ENCODE measurements around the gene SLCO4A1.

Gene SLCO4A1

DNA sequence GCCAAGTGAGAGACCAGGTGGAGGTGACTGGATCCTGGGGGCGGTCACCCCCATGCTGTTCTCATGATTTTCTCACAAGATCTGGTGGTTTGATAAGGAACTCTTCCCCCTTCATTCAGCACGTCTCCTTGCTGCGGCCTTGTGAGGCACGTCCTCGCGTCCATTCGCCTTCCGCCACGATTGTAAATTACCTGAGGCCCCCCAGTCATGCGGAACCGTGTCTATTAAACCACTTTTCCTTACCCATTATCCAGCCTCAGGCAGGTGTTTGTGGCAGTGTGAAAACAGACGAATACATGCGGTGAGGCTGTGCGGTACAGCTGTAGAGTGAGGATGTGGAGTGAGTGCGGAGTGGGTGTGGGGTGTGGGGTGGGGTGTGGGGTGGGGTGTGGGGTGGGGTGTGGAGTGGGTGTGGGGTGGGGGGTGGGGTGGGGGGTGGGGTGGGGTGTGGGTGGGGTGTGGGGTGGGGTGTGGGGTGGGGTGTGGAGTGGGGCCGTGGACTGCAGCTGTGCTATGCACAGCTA lies 54.2 kb downstream of the SLCO4A1 start:
- H3K79me2 ChIP-seq (ENCODE audit: control insufficient read depth, low read length): no peaks in the 10 kb centered on the region
- H3K27me3 ChIP-seq (ENCODE audit: control insufficient read depth, low read length): no peaks in the 10 kb centered on the region
- H3K27ac ChIP-seq (ENCODE audit: low read depth, low read length): no peak overlapping the region
- no peak for TF ChIP-seq EZH2phosphoT487 (IDR thresholded peaks at IDR 0.05; ENCODE audit: borderline replicate concordance, low read length)
- TF ChIP-seq, protein P1, sequence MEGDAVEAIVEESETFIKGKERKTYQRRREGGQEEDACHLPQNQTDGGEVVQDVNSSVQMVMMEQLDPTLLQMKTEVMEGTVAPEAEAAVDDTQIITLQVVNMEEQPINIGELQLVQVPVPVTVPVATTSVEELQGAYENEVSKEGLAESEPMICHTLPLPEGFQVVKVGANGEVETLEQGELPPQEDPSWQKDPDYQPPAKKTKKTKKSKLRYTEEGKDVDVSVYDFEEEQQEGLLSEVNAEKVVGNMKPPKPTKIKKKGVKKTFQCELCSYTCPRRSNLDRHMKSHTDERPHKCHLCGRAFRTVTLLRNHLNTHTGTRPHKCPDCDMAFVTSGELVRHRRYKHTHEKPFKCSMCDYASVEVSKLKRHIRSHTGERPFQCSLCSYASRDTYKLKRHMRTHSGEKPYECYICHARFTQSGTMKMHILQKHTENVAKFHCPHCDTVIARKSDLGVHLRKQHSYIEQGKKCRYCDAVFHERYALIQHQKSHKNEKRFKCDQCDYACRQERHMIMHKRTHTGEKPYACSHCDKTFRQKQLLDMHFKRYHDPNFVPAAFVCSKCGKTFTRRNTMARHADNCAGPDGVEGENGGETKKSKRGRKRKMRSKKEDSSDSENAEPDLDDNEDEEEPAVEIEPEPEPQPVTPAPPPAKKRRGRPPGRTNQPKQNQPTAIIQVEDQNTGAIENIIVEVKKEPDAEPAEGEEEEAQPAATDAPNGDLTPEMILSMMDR (IDR thresholded peaks at IDR 0.05; ENCODE audit: low read depth, low read length, poor library complexity, severe bottlenecking): no peak
- H3F3A ChIP-seq (ENCODE audit: control insufficient read depth, insufficient read depth): no peaks in the 10 kb centered on the region
- no peak overlapping the region for H3K4me3 ChIP-seq (ENCODE audit: low read length)
- no peaks in the 10 kb centered on the region for H3K36me3 ChIP-seq (ENCODE audit: control insufficient read depth, low read length)
- H3K4me2 ChIP-seq (ENCODE audit: low read length): no peak overlapping the region
- H3K9me3 ChIP-seq (ENCODE audit: control insufficient read depth, insufficient read depth, low read length): no peaks in the 10 kb centered on the region
- H3K4me1 ChIP-seq (ENCODE audit: control insufficient read depth, low read length): no peaks in the 10 kb centered on the region
- no peaks in the 10 kb centered on the region for H4K20me1 ChIP-seq (ENCODE audit: control insufficient read depth, insufficient read depth, low read depth, low read length)
- H3K9me2 ChIP-seq (replicated peaks; ENCODE audit: control insufficient read depth, low read length): no peaks in the 10 kb centered on the region

DNA sequence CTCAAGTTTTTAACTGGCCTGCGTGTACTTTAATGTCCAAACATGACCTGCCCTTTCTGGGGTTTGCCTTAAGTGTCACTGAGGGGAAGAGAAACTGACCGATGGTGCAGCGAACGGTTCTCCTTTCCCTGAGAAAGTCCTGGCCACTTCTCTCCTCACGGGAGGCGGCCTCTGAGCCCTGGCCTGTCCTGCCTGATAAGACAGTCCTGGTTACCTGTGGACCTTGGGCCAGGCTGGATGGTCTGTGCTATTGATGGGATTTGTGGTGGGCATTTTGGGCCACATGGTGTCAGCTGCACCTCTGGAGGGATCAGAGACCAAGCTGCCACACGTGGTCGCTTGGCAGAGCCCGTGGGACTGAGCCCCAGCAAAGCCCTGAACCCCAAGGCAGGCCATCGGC lies 54.7 kb downstream of the SLCO4A1 start:
- Histone ChIP-seq H3K36me3 (ENCODE audit: control insufficient read depth, low read length) (no peaks in the 10 kb centered on the region), H4K20me1 (ENCODE audit: control insufficient read depth, insufficient read depth, low read depth, low read length) (no peaks in the 10 kb centered on the region), H3K4me2 (ENCODE audit: low read length) (no peak overlapping the region)

DNA sequence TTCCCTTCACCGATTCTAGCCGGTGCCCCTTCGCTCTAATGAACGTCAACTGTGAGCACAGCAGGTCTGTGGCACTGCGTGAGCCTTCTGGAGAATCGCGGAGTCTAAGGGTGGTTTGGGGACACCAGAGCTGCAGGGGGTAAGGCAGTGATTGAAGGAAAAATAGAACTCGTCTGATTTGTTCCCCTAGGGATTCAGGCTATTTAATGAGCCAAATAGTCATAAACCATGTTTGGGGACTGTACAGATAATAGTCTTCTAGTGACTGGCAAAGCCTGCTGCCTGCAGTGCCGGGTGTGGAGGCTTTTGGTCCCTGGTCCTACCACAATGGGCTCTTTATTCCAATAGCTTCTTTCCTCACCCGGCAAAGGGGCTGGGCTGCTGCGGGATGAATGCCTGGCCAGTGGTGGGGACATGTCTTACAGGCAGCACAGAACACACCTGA lies 55.2 kb downstream of the SLCO4A1 start:
- TF ChIP-seq, protein P1 (IDR thresholded peaks at IDR 0.05; ENCODE audit: low read depth, low read length, poor library complexity, severe bottlenecking): no peak
- TF ChIP-seq EZH2phosphoT487 (IDR thresholded peaks at IDR 0.05; ENCODE audit: borderline replicate concordance, low read length): no peak
- no peak overlapping the region for H3K27ac ChIP-seq (ENCODE audit: low read depth, low read length)
- H3K36me3 ChIP-seq (ENCODE audit: control insufficient read depth, low read length): no peaks in the 10 kb centered on the region
- no peaks in the 10 kb centered on the region for H3K4me1 ChIP-seq (ENCODE audit: control insufficient read depth, low read length)
- no peak overlapping the region for H3K4me3 ChIP-seq (ENCODE audit: low read length)
- no peaks in the 10 kb centered on the region for H3F3A ChIP-seq (ENCODE audit: control insufficient read depth, insufficient read depth)
- H3K4me2 ChIP-seq (ENCODE audit: low read length): no peak overlapping the region
- H3K27me3 ChIP-seq (ENCODE audit: control insufficient read depth, low read length): no peaks in the 10 kb centered on the region
- no peaks in the 10 kb centered on the region for H3K9me2 ChIP-seq (replicated peaks; ENCODE audit: control insufficient read depth, low read length)
- no peaks in the 10 kb centered on the region for H4K20me1 ChIP-seq (ENCODE audit: control insufficient read depth, insufficient read depth, low read depth, low read length)
- H3K9me3 ChIP-seq (ENCODE audit: control insufficient read depth, insufficient read depth, low read length): no peaks in the 10 kb centered on the region
- no peaks in the 10 kb centered on the region for H3K79me2 ChIP-seq (ENCODE audit: control insufficient read depth, low read length)

More for the DNA sequence above, 54.7 kb downstream of the SLCO4A1 start:
- H3K9me3 ChIP-seq (ENCODE audit: control insufficient read depth, insufficient read depth, low read length): no peaks in the 10 kb centered on the region
- H3K4me3 ChIP-seq (ENCODE audit: low read length): no peak overlapping the region
- H3F3A ChIP-seq (ENCODE audit: control insufficient read depth, insufficient read depth): no peaks in the 10 kb centered on the region
- H3K79me2 ChIP-seq (ENCODE audit: control insufficient read depth, low read length): no peaks in the 10 kb centered on the region
- H3K9me2 ChIP-seq (replicated peaks; ENCODE audit: control insufficient read depth, low read length): no peaks in the 10 kb centered on the region
- H3K27ac ChIP-seq (ENCODE audit: low read depth, low read length): no peak overlapping the region
- no peaks in the 10 kb centered on the region for H3K27me3 ChIP-seq (ENCODE audit: control insufficient read depth, low read length)
- no peak for TF ChIP-seq EZH2phosphoT487 (IDR thresholded peaks at IDR 0.05; ENCODE audit: borderline replicate concordance, low read length)
- no peaks in the 10 kb centered on the region for H3K4me1 ChIP-seq (ENCODE audit: control insufficient read depth, low read length)

DNA sequence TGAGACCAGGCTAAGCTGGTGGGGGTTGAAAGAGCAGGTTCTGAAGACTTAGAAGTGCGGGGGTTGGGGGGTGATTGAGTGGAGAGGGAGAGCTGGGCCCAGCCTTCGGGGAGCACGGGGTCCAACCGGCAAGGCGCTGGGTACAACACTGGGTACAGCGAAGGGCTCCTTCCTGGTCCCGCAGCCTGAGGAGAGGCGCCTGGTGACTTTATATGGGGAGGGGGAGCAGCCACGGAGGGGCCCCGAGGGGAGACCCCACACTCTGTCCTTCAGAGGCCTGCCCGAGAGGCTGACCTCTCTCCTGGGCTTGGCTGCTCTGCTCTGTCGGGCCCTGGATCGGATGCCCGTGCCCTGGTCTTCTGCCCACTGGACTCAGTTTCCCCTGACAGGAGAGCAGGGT lies 55.9 kb downstream of the SLCO4A1 start:
- Histone ChIP-seq H3K36me3 (ENCODE audit: control insufficient read depth, low read length) (no peaks in the 10 kb centered on the region), H3K4me1 (ENCODE audit: control insufficient read depth, low read length) (no peaks in the 10 kb centered on the region), H4K20me1 (ENCODE audit: control insufficient read depth, insufficient read depth, low read depth, low read length) (no peaks in the 10 kb centered on the region), H3K79me2 (ENCODE audit: control insufficient read depth, low read length) (no peaks in the 10 kb centered on the region), H3K27me3 (ENCODE audit: control insufficient read depth, low read length) (no peaks in the 10 kb centered on the region), H3K4me3 (ENCODE audit: low read length) (no peak overlapping the region), H3K4me2 (ENCODE audit: low read length) (no peak overlapping the region), H3K9me3 (ENCODE audit: control insufficient read depth, insufficient read depth, low read length) (no peaks in the 10 kb centered on the region), H3K9me2 (replicated peaks; ENCODE audit: control insufficient read depth, low read length) (no peaks in the 10 kb centered on the region), H3F3A (ENCODE audit: control insufficient read depth, insufficient read depth) (no peaks in the 10 kb centered on the region), H3K27ac (ENCODE audit: low read depth, low read length) (no peak overlapping the region)
- TF ChIP-seq EZH2phosphoT487 (IDR thresholded peaks at IDR 0.05; ENCODE audit: borderline replicate concordance, low read length): no peak
- TF ChIP-seq, protein P1 (IDR thresholded peaks at IDR 0.05; ENCODE audit: low read depth, low read length, poor library complexity, severe bottlenecking): no peak

All from DOHH2 (cell line).